ENCODE data around the gene RNF223. TPM values are rescaled to one million over a fixed set of nuclear protein-coding genes. Genes with fewer than 3 reads are reported as not detected.

Gene RNF223
- total and polyA plus RNA-seq, 2 of the 8 experiments (the other 6 are each of a cell fraction or from before 2014, with no cell fraction given) = not detected

GRCh38 chr1:1118876-1119220 lies 44.7 kb upstream of the RNF223 start:
- H3K79me2 ChIP-seq (ENCODE audit: control insufficient read depth in 1 of 2, insufficient read depth in 2 of 2, low read length in 2 of 2) = peaks cover 0 to 5% of the 10 kb centered on the region in 2 experiments; a peak in 1 of 4 replicates
- H4K5ac ChIP-seq (ENCODE audit: insufficient read length, low read depth, low read length) = no peak overlapping the region
- POLR2A ChIA-PET (ENCODE audit: partially characterized antibody) = no interaction called here
- DNase-seq (ENCODE audit: low read depth in 1 of 2, low spot score in 2 of 2) (no peak), FAIRE-seq (no peak)
- H2BK15ac ChIP-seq (ENCODE audit: low read length) = no peak overlapping the region
- peaks cover 2 to 19% (median 15%) of the 10 kb centered on the region in 4 experiments; a peak in 6 of 7 replicates for H3K27me3 ChIP-seq (replicated peaks in 1 of 4; ENCODE audit: control insufficient read depth in 3 of 4, extremely low read depth in 1 of 4, insufficient read depth in 3 of 4, low read length in 3 of 4)
- no peak overlapping the region for H2BK20ac ChIP-seq (ENCODE audit: low read length)
- H2BK120ac ChIP-seq (replicated peaks; ENCODE audit: low read depth, low read length) = no peak overlapping the region
- H3K27ac ChIP-seq (ENCODE audit: low read depth, low read length) = no peak overlapping the region
- no peak overlapping the region for H2BK12ac ChIP-seq (ENCODE audit: low read depth, low read length)
- no peak overlapping the region for H2AFZ ChIP-seq (ENCODE audit: low read length)
- H4K20me1 ChIP-seq (replicated peaks in 1 of 2; ENCODE audit: control insufficient read depth in 1 of 2, insufficient read depth in 2 of 2, low read length in 2 of 2) = peaks cover 0 to 3% of the 10 kb centered on the region in 2 experiments
- no peaks in the 10 kb centered on the region for H3K36me3 ChIP-seq (ENCODE audit: control insufficient read depth in 2 of 4, insufficient read depth in 4 of 4, low read length in 3 of 4)
- peaks cover 0 to 6% (median 4%) of the 10 kb centered on the region in 4 experiments; a peak in 5 of 7 replicates for H3K4me1 ChIP-seq (replicated peaks in 1 of 4; ENCODE audit: control insufficient read depth in 3 of 4, insufficient read depth in 4 of 4, low read length in 3 of 4)
- no peak overlapping the region for H2BK5ac ChIP-seq (ENCODE audit: low read depth, low read length)
- WGBS, 2 experiments (ENCODE audit: extremely low coverage in 1 of 2, insufficient coverage in 1 of 2, insufficient read length in 1 of 2, insufficient replicate concordance in 2 of 2, low coverage in 1 of 2, low lambda C conversion rate in 2 of 2, missing lambda C conversion rate in 1 of 2) = 96% methylated on average over 11 of the region's 11 CpGs; no CpG with 5 or more reads in 1 of the 2 experiments
- CTCF ChIA-PET (ENCODE audit: partially characterized antibody) = interaction anchor here (0.6 to 2.0 kb wide), 8 partner anchors 11 to 1296 kb away, joined by 3 to 7 read pairs (median 4); no protein-coding TSS in a partner anchor
- H3K79me1 ChIP-seq (ENCODE audit: low read depth, low read length) = peaks cover 2% of the 10 kb centered on the region; the same call in 1 of the 2 replicates
- H3K4me3 ChIP-seq (ENCODE audit: extremely low read depth in 1 of 4, insufficient read depth in 2 of 4, low read depth in 3 of 4, low read length in 4 of 4) = no peak overlapping the region
- no peak overlapping the region for H2AK5ac ChIP-seq (ENCODE audit: low read depth, low read length)
- no peak overlapping the region for H3K18ac ChIP-seq (ENCODE audit: extremely low read depth, low read length)
- no peak overlapping the region for H3K56ac ChIP-seq (replicated peaks; ENCODE audit: insufficient read length, low read depth, low read length)
- no peak overlapping the region for H3K9ac ChIP-seq (replicated peaks in 1 of 4; ENCODE audit: extremely low read depth in 1 of 4, low read depth in 3 of 4, low read length in 3 of 4)
- TF ChIP-seq TAF7 (optimal IDR thresholded peaks at IDR 0.05; ENCODE audit: borderline replicate concordance, low read depth, low read length) (no peak), ZNF274 (IDR thresholded peaks at IDR 0.05; ENCODE audit: borderline replicate concordance, extremely low read depth, low read length) (no peak), RNF2 (IDR thresholded peaks at IDR 0.05; ENCODE audit: borderline replicate concordance, low read depth, low read length, missing control alignments, poor library complexity, severe bottlenecking) (no peak)
- no peak overlapping the region for H3K23ac ChIP-seq (ENCODE audit: insufficient read length)
- H4K8ac ChIP-seq (ENCODE audit: extremely low read depth, insufficient read depth, low read length) = no peak overlapping the region
- no peak overlapping the region for H3K14ac ChIP-seq (ENCODE audit: insufficient read length)
- no peak overlapping the region for H3K4me2 ChIP-seq (ENCODE audit: insufficient read depth in 1 of 2, low read depth in 2 of 2, low read length in 2 of 2)
- H4K91ac ChIP-seq (replicated peaks; ENCODE audit: insufficient read length, low read length) = no peak overlapping the region
- H3K4ac ChIP-seq (replicated peaks; ENCODE audit: insufficient read length, low read depth, low read length) = no peak overlapping the region
- peaks cover 7% of the 10 kb centered on the region; the same call in 1 of the 2 replicates for H3K23me2 ChIP-seq (ENCODE audit: low read depth, low read length)
- peaks cover 0 to 1% of the 10 kb centered on the region in 2 experiments; a peak in 1 of 4 replicates for H3K9me3 ChIP-seq (ENCODE audit: insufficient read depth in 2 of 2, low read depth in 1 of 2, low read length in 1 of 2)

Data from H1 (cell line).